Neuronal stem cell (in vitro differentiated cells): ENCODE data around the gene TSPEAR.

Experiments used
- DNase-seq: peaks from one replicate; pipeline ENCODE4 v3.0.0-alpha.2; 2013; ENCODE audit warnings: low spot score
- H2AFZ ChIP-seq: one replicate; pipeline ENCODE4 v1.6.1; 2013; ENCODE audit warnings: mild to moderate bottlenecking, low read length, inconsistent platforms
- H2AK5ac ChIP-seq: 2 replicates; pipeline ENCODE4 v1.6.1; 2013; ENCODE audit warnings: low read depth, mild to moderate bottlenecking, inconsistent platforms, low read length, moderate library complexity, mixed read lengths
- H2BK120ac ChIP-seq: 2 replicates; pipeline ENCODE4 v1.6.1; 2013; ENCODE audit warnings: low read depth, mild to moderate bottlenecking, inconsistent platforms, low read length, moderate library complexity, mixed read lengths
- H2BK12ac ChIP-seq: one replicate; pipeline ENCODE4 v1.6.1; 2013; ENCODE audit warnings: low read length, inconsistent platforms
- H2BK15ac ChIP-seq: 2 replicates; pipeline ENCODE4 v1.6.1; 2013; ENCODE audit warnings: mild to moderate bottlenecking, low read length, inconsistent platforms, mixed read lengths
- H2BK5ac ChIP-seq: one replicate; pipeline ENCODE4 v1.6.1; 2013; ENCODE audit warnings: inconsistent platforms, mild to moderate bottlenecking, low read length, moderate library complexity
- H3K14ac ChIP-seq: one replicate; pipeline ENCODE4 v1.6.1; 2013; ENCODE audit warnings: low read length, inconsistent platforms
- H3K18ac ChIP-seq: 2 replicates; pipeline ENCODE4 v1.6.1; 2013; ENCODE audit warnings: low read length, inconsistent platforms
- H3K23ac ChIP-seq: 2 replicates; pipeline ENCODE4 v1.6.1; 2013; ENCODE audit warnings: low read depth, mild to moderate bottlenecking, mixed read lengths, low read length, inconsistent platforms; ENCODE audit not compliant: poor library complexity
- H3K27ac ChIP-seq: replicated peaks from 3 replicates; pipeline ENCODE4 v1.5.1; 2013; ENCODE audit warnings: low read length, inconsistent platforms
- H3K27me3 ChIP-seq, 3 experiments: 2 replicates each; pipeline ENCODE4 v1.6.1; 2013; ENCODE audit warnings: low read length in 3 of 3, mild to moderate bottlenecking in 2 of 3, inconsistent platforms in 1 of 3, low read depth in 1 of 3, mixed read lengths in 1 of 3, moderate library complexity in 1 of 3; ENCODE audit not compliant: control insufficient read depth in 3 of 3, insufficient read depth in 3 of 3
- H3K36me3 ChIP-seq, 2 donors: replicated peaks in 1 of 2; 2 replicates each; pipeline ENCODE4 v1.6.1; 2013; ENCODE audit warnings: low read length in 2 of 2; ENCODE audit not compliant: control insufficient read depth in 2 of 2, insufficient read depth in 2 of 2
- H3K4ac ChIP-seq: 2 replicates; pipeline ENCODE4 v1.6.1; 2013; ENCODE audit warnings: inconsistent platforms, mild to moderate bottlenecking, low read length, moderate library complexity
- H3K4me1 ChIP-seq, 2 donors: 1 replicate in 1 of 2; 2 replicates in 1 of 2; pipeline ENCODE4 v1.6.1; 2013; ENCODE audit warnings: low read length in 2 of 2, low read depth in 1 of 2; ENCODE audit not compliant: control insufficient read depth in 2 of 2, insufficient read depth in 1 of 2
- H3K4me2 ChIP-seq: one replicate; pipeline ENCODE4 v1.6.1; 2013; ENCODE audit warnings: mild to moderate bottlenecking, low read length, inconsistent platforms; ENCODE audit not compliant: insufficient read depth, poor library complexity, severe bottlenecking
- H3K4me3 ChIP-seq, 2 donors: 2 replicates each; pipeline ENCODE4 v1.5.1; 2013; ENCODE audit warnings: low read length in 2 of 2, mild to moderate bottlenecking in 2 of 2, inconsistent platforms in 1 of 2, moderate library complexity in 1 of 2
- H3K79me1 ChIP-seq: one replicate; pipeline ENCODE4 v1.6.1; 2013; ENCODE audit warnings: low read depth, mild to moderate bottlenecking, inconsistent platforms, low read length, moderate library complexity
- H3K9ac ChIP-seq: one replicate; pipeline ENCODE4 v1.6.1; 2013; ENCODE audit warnings: mild to moderate bottlenecking, low read depth, low read length, inconsistent platforms; ENCODE audit not compliant: poor library complexity
- H3K9me3 ChIP-seq, 2 donors: replicated peaks in 1 of 2; 2 replicates each; pipeline versions ENCODE3 to v1.6.1; 2013; ENCODE audit warnings: low read length in 2 of 2, mild to moderate bottlenecking in 2 of 2, inconsistent platforms in 1 of 2, low read depth in 1 of 2, mixed read lengths in 1 of 2, moderate library complexity in 1 of 2; ENCODE audit not compliant: control insufficient read depth in 2 of 2, insufficient read depth in 1 of 2
- H4K8ac ChIP-seq: one replicate; pipeline ENCODE4 v1.6.1; 2013; ENCODE audit warnings: low read depth, mild to moderate bottlenecking, inconsistent platforms, low read length, moderate library complexity
- H4K91ac ChIP-seq: one replicate; pipeline ENCODE4 v1.6.1; 2013; ENCODE audit warnings: low read length, low read depth, mild to moderate bottlenecking, inconsistent platforms; ENCODE audit not compliant: poor library complexity
- WGBS, 2 donors: extraction: QIAGEN DNeasy Blood & Tissue Kit; methylation state at CpG; one replicate each; pipeline ENCODE4 v1.1.7; 2013; ENCODE audit warnings: missing lambda C conversion rate in 2 of 2, mixed read lengths in 1 of 2; ENCODE audit not compliant: insufficient read length in 2 of 2, insufficient replicate concordance in 1 of 2; ENCODE audit errors: extremely low coverage in 2 of 2; 5-methylcytosine and 5-hydroxymethylcytosine counted together

TSPEAR gene

GRCh38 chr21:44530903-44531605 lies 180.3 kb downstream of the TSPEAR start:
- H2BK12ac ChIP-seq = no peak overlapping the region
- no peaks in the 10 kb centered on the region for H3K4me1 ChIP-seq
- peak overlapping the region; percentile 40 for H3K23ac ChIP-seq
- peaks cover 0 to 1% of the 10 kb centered on the region in 2 donors for H3K9me3 ChIP-seq
- H2BK5ac ChIP-seq = no peak overlapping the region
- no peak overlapping the region for H3K4ac ChIP-seq
- no peak overlapping the region for H3K4me2 ChIP-seq
- DNase-seq = no peak
- H3K14ac ChIP-seq = no peak overlapping the region
- no peak overlapping the region for H2BK120ac ChIP-seq
- H3K36me3 ChIP-seq = no peaks in the 10 kb centered on the region
- no peak overlapping the region for H3K9ac ChIP-seq
- peak overlapping the region; percentile 29 for H4K8ac ChIP-seq
- peak overlapping the region; percentile 86 for H2AK5ac ChIP-seq
- peak overlapping the region; percentile 22 for H4K91ac ChIP-seq
- no peak overlapping the region for H2AFZ ChIP-seq
- peak overlapping the region; percentile 59 for H3K18ac ChIP-seq
- H3K27ac ChIP-seq = no peak overlapping the region
- no peak overlapping the region for H3K4me3 ChIP-seq
- no peaks in the 10 kb centered on the region for H3K79me1 ChIP-seq
- peak overlapping the region; percentile 54 for H2BK15ac ChIP-seq
- whole genome bisulfite sequencing, 2 donors = no CpG with 5 or more reads among the region's 23 CpGs
- H3K27me3 ChIP-seq = peaks cover 0 to 21% (median 0%) of the 10 kb centered on the region in 3 experiments

DNA sequence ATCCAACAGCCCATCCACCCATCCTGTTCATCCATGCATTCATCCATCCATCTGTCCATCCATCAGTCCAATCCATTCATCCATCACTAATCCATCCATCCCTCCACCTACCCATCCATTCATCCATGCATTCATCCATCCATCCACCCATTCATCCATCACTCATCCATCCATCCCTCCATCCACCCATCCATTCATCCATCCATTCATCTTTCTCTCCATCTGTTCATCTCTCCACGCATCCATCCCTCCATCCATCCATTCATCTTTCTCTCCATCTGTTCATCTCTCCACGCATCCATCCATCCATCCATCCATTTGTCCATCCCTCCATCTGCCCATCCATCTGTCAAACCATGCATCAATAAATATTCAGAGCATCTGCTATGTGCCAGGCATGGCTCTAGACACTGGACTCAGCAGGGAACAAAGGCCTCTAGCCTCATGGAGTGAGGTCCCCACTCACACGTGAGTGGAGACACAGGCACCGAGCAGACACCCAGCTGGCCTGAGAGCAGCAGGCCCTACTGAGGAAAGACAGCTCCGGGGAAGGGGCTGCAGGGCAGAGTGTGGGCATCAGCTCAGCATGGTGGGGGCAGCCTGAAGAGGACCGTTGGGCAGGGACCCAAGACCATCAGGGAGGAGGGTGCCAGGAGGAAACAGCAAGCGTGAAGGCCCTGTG lies 181.0 kb downstream of the TSPEAR start:
- no peak overlapping the region for H2BK12ac ChIP-seq
- DNase-seq = no peak
- H3K27ac ChIP-seq = no peak overlapping the region
- H4K91ac ChIP-seq = no peak overlapping the region
- H3K4me1 ChIP-seq = no peaks in the 10 kb centered on the region
- no peaks in the 10 kb centered on the region for H3K36me3 ChIP-seq
- no peak overlapping the region for H2AK5ac ChIP-seq
- H3K4me2 ChIP-seq = no peak overlapping the region
- H3K79me1 ChIP-seq = no peaks in the 10 kb centered on the region
- no peak overlapping the region for H2BK120ac ChIP-seq
- no peak overlapping the region for H3K18ac ChIP-seq
- no peak overlapping the region for H3K4ac ChIP-seq
- H3K14ac ChIP-seq = no peak overlapping the region
- no peak overlapping the region for H2BK5ac ChIP-seq
- no peak overlapping the region for H3K9ac ChIP-seq
- peaks cover 0 to 1% of the 10 kb centered on the region in 2 donors for H3K9me3 ChIP-seq
- no peak overlapping the region for H3K4me3 ChIP-seq
- peak overlapping the region; percentile 22 for H3K23ac ChIP-seq
- no peak overlapping the region for H2BK15ac ChIP-seq
- 100% methylated on average over 1 of the region's 7 CpGs for WGBS, 2 donors
- peaks cover 0 to 19% (median 0%) of the 10 kb centered on the region in 3 experiments for H3K27me3 ChIP-seq
- no peak overlapping the region for H4K8ac ChIP-seq
- H2AFZ ChIP-seq = no peak overlapping the region

GRCh38 chr21:44529503-44530125 lies 181.8 kb downstream of the TSPEAR start:
- Histone ChIP-seq H3K9ac (no peak overlapping the region), H3K36me3 (no peaks in the 10 kb centered on the region), H3K4me1 (no peaks in the 10 kb centered on the region), H4K91ac (no peak overlapping the region), H3K27me3 (peaks cover 0 to 19% (median 0%) of the 10 kb centered on the region in 3 experiments), H3K23ac (no peak overlapping the region), H2BK5ac (peak overlapping the region; percentile 89), H3K79me1 (no peaks in the 10 kb centered on the region), H3K4me2 (no peak overlapping the region), H3K4ac (no peak overlapping the region), H2BK120ac (no peak overlapping the region), H3K14ac (no peak overlapping the region), H3K18ac (peak overlapping the region; percentile 77), H2AK5ac (peak overlapping the region; percentile 6), H3K9me3 (peaks cover 0 to 2% of the 10 kb centered on the region in 2 donors), H2BK12ac (no peak overlapping the region), H3K27ac (no peak overlapping the region), H2AFZ (no peak overlapping the region), H2BK15ac (peak overlapping the region; percentile 51), H3K4me3 (no peak overlapping the region), H4K8ac (no peak overlapping the region)
- DNase-seq = no peak
- no CpG with 5 or more reads among the region's 23 CpGs for WGBS, 2 donors

DNA sequence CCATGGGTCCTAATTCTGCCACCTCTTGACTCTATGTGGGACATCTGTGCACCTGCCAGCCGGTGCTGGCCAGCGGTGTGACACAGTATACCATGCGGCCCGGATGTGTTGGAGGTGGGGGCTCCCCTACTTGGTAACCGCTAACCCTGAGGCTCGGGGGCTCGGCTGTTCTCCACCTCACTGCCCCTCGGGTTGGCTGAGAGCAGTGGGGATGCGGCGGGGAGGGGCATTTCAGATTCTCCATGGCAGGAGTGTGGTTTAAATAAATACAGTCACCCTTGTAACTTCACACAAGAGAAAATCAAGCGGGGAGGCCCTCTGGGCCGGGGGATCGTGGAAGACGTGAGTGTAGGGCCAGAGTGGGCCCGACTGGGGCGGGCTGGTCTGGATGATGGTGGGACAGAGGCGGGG lies 182.4 kb downstream of the TSPEAR start:
- H4K8ac ChIP-seq = no peak overlapping the region
- H2BK15ac ChIP-seq = peak overlapping the region; percentile 51

More for the DNA sequence above, 182.4 kb downstream of the TSPEAR start:
- H3K9ac ChIP-seq = peak overlapping the region; percentile 10
- no peak overlapping the region for H3K4ac ChIP-seq
- peaks cover 0 to 19% (median 0%) of the 10 kb centered on the region in 3 experiments for H3K27me3 ChIP-seq
- H3K79me1 ChIP-seq = no peaks in the 10 kb centered on the region
- H3K18ac ChIP-seq = no peak overlapping the region
- no peak overlapping the region for H4K91ac ChIP-seq
- no peak for DNase-seq
- no CpG with 5 or more reads among the region's 17 CpGs for WGBS, 2 donors
- H3K14ac ChIP-seq = no peak overlapping the region
- H3K4me1 ChIP-seq = no peaks in the 10 kb centered on the region
- no peak overlapping the region for H3K23ac ChIP-seq
- H2AFZ ChIP-seq = no peak overlapping the region
- H2AK5ac ChIP-seq = peak overlapping the region; percentile 6
- no peaks in the 10 kb centered on the region for H3K36me3 ChIP-seq
- no peak overlapping the region for H2BK12ac ChIP-seq
- no peak overlapping the region for H3K4me3 ChIP-seq
- H2BK5ac ChIP-seq = no peak overlapping the region
- H2BK120ac ChIP-seq = no peak overlapping the region
- no peak overlapping the region for H3K4me2 ChIP-seq
- no peak overlapping the region for H3K27ac ChIP-seq
- H3K9me3 ChIP-seq = peaks cover 0 to 2% of the 10 kb centered on the region in 2 donors
